ENCODE measurements around the gene GUCY2D. TPM values are rescaled to one million over a fixed set of nuclear protein-coding genes. Genes with fewer than 3 reads are reported as not detected.

GUCY2D gene
- total and polyA plus RNA-seq, 2 experiments from 2014 or later = 0.07 to 0.08 TPM

DNA sequence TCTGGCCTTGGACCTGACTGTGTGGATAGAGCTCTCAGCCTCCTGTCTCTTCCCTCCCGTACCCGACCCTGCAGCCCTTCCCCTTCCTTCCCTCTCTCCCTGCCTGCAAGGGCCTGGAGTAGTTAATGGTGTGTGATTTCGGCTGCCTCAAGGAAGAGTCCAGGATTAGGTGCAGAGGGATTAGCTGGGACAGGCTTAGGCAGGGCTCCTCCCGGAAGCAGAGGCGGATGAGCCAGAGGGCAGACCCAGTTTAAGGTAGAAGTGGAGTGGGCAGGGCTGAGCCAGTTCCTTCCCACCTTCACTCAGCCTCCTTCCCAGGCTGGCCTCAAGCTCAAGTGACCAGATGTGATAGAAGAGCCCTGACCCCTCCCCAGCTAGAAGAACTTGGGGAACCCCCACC is 16.8 kb downstream of the GUCY2D start:
- Histone ChIP-seq H2AFZ (no peak overlapping the region), H3K4me3 (no peak overlapping the region), H3K9me2 (ENCODE audit: insufficient read depth) (no peaks in the 10 kb centered on the region), H3F3A (replicated peaks; ENCODE audit: low read depth) (no peaks in the 10 kb centered on the region), H3K79me2 (replicated peaks; ENCODE audit: insufficient read depth) (no peaks in the 10 kb centered on the region), H3K4me1 (ENCODE audit: insufficient read depth) (no peaks in the 10 kb centered on the region), H4K20me1 (replicated peaks; ENCODE audit: insufficient read depth) (no peaks in the 10 kb centered on the region), H3K27me3 (ENCODE audit: insufficient read depth) (peaks cover 25% of the 10 kb centered on the region), H3K27ac (ENCODE audit: low read depth) (no peak overlapping the region), H3K36me3 (ENCODE audit: insufficient read depth) (no peaks in the 10 kb centered on the region), H3K4me2 (no peak overlapping the region)
- peaks cover 6% of the 10 kb centered on the region for H3K4me1 Mint-ChIP-seq
- no peaks in the 10 kb centered on the region for H3K36me3 Mint-ChIP-seq (ENCODE audit: low read depth)
- H3K9me3 Mint-ChIP-seq = no peaks in the 10 kb centered on the region
- DNase-seq (ENCODE audit: low spot score) = no peak
- peaks cover 27% of the 10 kb centered on the region for H3K27me3 Mint-ChIP-seq (ENCODE audit: insufficient read depth, low read depth, poor library complexity)
- no peak overlapping the region for H3K27ac Mint-ChIP-seq
- ATAC-seq = no peak
- TF ChIP-seq NANOG (IDR thresholded peaks at IDR 0.05; ENCODE audit: borderline replicate concordance) (no peak), CREB1 (CRISPR knock-in tag; IDR thresholded peaks at IDR 0.05; ENCODE audit: low read depth) (no peak), POLR2AphosphoS5 (IDR thresholded peaks at IDR 0.05; ENCODE audit: low read depth) (no peak), EZH2 (IDR thresholded peaks at IDR 0.05; ENCODE audit: low read depth, unreplicated experiment) (no peak), JUNB (IDR thresholded peaks at IDR 0.05; ENCODE audit: unreplicated experiment) (no peak), ZNF114 (CRISPR knock-in tag; IDR thresholded peaks at IDR 0.05) (no peak)
- TF ChIP-seq, protein P1, sequence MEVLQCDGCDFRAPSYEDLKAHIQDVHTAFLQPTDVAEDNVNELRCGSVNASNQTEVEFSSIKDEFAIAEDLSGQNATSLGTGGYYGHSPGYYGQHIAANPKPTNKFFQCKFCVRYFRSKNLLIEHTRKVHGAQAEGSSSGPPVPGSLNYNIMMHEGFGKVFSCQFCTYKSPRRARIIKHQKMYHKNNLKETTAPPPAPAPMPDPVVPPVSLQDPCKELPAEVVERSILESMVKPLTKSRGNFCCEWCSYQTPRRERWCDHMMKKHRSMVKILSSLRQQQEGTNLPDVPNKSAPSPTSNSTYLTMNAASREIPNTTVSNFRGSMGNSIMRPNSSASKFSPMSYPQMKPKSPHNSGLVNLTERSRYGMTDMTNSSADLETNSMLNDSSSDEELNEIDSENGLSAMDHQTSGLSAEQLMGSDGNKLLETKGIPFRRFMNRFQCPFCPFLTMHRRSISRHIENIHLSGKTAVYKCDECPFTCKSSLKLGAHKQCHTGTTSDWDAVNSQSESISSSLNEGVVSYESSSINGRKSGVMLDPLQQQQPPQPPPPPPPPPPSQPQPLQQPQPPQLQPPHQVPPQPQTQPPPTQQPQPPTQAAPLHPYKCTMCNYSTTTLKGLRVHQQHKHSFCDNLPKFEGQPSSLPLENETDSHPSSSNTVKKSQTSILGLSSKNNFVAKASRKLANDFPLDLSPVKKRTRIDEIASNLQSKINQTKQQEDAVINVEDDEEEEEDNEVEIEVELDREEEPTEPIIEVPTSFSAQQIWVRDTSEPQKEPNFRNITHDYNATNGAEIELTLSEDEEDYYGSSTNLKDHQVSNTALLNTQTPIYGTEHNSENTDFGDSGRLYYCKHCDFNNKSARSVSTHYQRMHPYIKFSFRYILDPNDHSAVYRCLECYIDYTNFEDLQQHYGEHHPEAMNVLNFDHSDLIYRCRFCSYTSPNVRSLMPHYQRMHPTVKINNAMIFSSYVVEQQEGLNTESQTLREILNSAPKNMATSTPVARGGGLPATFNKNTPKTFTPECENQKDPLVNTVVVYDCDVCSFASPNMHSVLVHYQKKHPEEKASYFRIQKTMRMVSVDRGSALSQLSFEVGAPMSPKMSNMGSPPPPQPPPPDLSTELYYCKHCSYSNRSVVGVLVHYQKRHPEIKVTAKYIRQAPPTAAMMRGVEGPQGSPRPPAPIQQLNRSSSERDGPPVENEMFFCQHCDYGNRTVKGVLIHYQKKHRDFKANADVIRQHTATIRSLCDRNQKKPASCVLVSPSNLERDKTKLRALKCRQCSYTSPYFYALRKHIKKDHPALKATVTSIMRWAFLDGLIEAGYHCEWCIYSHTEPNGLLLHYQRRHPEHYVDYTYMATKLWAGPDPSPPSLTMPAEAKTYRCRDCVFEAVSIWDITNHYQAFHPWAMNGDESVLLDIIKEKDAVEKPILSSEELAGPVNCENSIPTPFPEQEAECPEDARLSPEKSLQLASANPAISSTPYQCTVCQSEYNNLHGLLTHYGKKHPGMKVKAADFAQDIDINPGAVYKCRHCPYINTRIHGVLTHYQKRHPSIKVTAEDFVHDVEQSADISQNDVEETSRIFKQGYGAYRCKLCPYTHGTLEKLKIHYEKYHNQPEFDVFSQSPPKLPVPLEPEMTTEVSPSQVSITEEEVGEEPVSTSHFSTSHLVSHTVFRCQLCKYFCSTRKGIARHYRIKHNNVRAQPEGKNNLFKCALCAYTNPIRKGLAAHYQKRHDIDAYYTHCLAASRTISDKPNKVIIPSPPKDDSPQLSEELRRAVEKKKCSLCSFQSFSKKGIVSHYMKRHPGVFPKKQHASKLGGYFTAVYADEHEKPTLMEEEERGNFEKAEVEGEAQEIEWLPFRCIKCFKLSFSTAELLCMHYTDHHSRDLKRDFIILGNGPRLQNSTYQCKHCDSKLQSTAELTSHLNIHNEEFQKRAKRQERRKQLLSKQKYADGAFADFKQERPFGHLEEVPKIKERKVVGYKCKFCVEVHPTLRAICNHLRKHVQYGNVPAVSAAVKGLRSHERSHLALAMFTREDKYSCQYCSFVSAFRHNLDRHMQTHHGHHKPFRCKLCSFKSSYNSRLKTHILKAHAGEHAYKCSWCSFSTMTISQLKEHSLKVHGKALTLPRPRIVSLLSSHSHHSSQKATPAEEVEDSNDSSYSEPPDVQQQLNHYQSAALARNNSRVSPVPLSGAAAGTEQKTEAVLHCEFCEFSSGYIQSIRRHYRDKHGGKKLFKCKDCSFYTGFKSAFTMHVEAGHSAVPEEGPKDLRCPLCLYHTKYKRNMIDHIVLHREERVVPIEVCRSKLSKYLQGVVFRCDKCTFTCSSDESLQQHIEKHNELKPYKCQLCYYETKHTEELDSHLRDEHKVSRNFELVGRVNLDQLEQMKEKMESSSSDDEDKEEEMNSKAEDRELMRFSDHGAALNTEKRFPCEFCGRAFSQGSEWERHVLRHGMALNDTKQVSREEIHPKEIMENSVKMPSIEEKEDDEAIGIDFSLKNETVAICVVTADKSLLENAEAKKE (CRISPR knock-in tag; IDR thresholded peaks at IDR 0.05) = no peak
- TF ChIP-seq, protein P2, sequence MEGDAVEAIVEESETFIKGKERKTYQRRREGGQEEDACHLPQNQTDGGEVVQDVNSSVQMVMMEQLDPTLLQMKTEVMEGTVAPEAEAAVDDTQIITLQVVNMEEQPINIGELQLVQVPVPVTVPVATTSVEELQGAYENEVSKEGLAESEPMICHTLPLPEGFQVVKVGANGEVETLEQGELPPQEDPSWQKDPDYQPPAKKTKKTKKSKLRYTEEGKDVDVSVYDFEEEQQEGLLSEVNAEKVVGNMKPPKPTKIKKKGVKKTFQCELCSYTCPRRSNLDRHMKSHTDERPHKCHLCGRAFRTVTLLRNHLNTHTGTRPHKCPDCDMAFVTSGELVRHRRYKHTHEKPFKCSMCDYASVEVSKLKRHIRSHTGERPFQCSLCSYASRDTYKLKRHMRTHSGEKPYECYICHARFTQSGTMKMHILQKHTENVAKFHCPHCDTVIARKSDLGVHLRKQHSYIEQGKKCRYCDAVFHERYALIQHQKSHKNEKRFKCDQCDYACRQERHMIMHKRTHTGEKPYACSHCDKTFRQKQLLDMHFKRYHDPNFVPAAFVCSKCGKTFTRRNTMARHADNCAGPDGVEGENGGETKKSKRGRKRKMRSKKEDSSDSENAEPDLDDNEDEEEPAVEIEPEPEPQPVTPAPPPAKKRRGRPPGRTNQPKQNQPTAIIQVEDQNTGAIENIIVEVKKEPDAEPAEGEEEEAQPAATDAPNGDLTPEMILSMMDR (conservative IDR thresholded peaks at IDR 0.05; ENCODE audit: low read depth in 2 of 2) = no peak
- TF ChIP-seq, protein P3, sequence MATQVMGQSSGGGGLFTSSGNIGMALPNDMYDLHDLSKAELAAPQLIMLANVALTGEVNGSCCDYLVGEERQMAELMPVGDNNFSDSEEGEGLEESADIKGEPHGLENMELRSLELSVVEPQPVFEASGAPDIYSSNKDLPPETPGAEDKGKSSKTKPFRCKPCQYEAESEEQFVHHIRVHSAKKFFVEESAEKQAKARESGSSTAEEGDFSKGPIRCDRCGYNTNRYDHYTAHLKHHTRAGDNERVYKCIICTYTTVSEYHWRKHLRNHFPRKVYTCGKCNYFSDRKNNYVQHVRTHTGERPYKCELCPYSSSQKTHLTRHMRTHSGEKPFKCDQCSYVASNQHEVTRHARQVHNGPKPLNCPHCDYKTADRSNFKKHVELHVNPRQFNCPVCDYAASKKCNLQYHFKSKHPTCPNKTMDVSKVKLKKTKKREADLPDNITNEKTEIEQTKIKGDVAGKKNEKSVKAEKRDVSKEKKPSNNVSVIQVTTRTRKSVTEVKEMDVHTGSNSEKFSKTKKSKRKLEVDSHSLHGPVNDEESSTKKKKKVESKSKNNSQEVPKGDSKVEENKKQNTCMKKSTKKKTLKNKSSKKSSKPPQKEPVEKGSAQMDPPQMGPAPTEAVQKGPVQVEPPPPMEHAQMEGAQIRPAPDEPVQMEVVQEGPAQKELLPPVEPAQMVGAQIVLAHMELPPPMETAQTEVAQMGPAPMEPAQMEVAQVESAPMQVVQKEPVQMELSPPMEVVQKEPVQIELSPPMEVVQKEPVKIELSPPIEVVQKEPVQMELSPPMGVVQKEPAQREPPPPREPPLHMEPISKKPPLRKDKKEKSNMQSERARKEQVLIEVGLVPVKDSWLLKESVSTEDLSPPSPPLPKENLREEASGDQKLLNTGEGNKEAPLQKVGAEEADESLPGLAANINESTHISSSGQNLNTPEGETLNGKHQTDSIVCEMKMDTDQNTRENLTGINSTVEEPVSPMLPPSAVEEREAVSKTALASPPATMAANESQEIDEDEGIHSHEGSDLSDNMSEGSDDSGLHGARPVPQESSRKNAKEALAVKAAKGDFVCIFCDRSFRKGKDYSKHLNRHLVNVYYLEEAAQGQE (IDR thresholded peaks at IDR 0.05; ENCODE audit: unreplicated experiment) = no peak
- TF ChIP-seq, protein P4, sequence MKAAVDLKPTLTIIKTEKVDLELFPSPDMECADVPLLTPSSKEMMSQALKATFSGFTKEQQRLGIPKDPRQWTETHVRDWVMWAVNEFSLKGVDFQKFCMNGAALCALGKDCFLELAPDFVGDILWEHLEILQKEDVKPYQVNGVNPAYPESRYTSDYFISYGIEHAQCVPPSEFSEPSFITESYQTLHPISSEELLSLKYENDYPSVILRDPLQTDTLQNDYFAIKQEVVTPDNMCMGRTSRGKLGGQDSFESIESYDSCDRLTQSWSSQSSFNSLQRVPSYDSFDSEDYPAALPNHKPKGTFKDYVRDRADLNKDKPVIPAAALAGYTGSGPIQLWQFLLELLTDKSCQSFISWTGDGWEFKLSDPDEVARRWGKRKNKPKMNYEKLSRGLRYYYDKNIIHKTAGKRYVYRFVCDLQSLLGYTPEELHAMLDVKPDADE (IDR thresholded peaks at IDR 0.05) = no peak
- no peak overlapping the region for H3K4me3 Mint-ChIP-seq

Data from GM23338 (cell line).